Heart left ventricle (tissue), 13 donors: Measurements from ENCODE around the gene KIF16B.

ENCODE experiments used
- POLR2A ChIP-seq, 2 donors: fragments of 450-650 bp; IDR thresholded peaks; one replicate each; pipeline ENCODE4 v1.6.1; 2017; ENCODE audit warnings: antibody characterized with exemption in 2 of 2, mild to moderate bottlenecking in 2 of 2, moderate library complexity in 2 of 2
- TF ChIP-seq, protein P1 (sequence below), 12 donors: fragments of 200-600 bp; sonication (generic) in 4 of 12; IDR thresholded peaks; one replicate each; pipeline versions ENCODE4 v1.5.0 to v1.8.0; 2018 to 2022; ENCODE audit warnings: antibody characterized with exemption in 12 of 12, mild to moderate bottlenecking in 5 of 12
- donor health status: ischemic (EF 13 %, LVEDD 7.1; RV severe dilation, severe dysfunction).
- donor health status: DM: no; HTN: yes; CAD: no.
- donor health status: DM: no; HTN: no; CAD: no.
- donor health status: ischemic (EF 25% LVEDD 6.9; RV normal size, moderate dysfunction).
- donor health status: ischemic (EF 25% LVEDD 5.7; RV mildly dilated, moderate dysfunction).
- donor health status: ischemic (EF 35%, LVEDD 5.7; RV mildly dilated, moderate dysfunction).
- donor health status: nonischemic (EF 11% LVEDD 7.7; RV severe dilation, severe dysfunction).
- donor health status: DM: yes; HTN: yes; CAD: no.
- donor health status: PGD.
- donor health status: ischemic (EF 29% LVEDD 5.4; RV normal size, mild dysfunction).
- donor health status: nonischemic (EF 23%, LVEDD 6.1; RV moderate dilation, normal function).

DNA sequence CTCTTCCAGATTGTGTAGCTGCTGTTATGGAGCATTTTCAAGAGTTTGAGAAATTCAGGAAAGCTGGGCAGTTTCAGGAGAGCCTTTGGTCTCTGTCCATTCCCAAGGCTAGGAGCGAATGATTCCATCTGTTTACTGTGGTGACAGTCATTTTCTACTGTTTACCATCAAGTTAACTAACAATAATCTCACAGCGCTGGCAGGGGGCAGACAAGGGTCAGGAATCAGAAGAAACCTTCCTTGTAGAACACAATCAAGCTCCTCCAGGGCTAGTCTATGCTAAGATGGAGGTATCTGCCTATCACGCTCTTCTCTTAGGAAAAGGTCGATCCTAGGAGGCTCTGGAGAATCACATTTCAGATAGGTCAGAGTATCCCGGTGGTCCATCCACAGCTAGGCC lies 293.9 kb downstream of the KIF16B start:
- TF ChIP-seq, protein P1, sequence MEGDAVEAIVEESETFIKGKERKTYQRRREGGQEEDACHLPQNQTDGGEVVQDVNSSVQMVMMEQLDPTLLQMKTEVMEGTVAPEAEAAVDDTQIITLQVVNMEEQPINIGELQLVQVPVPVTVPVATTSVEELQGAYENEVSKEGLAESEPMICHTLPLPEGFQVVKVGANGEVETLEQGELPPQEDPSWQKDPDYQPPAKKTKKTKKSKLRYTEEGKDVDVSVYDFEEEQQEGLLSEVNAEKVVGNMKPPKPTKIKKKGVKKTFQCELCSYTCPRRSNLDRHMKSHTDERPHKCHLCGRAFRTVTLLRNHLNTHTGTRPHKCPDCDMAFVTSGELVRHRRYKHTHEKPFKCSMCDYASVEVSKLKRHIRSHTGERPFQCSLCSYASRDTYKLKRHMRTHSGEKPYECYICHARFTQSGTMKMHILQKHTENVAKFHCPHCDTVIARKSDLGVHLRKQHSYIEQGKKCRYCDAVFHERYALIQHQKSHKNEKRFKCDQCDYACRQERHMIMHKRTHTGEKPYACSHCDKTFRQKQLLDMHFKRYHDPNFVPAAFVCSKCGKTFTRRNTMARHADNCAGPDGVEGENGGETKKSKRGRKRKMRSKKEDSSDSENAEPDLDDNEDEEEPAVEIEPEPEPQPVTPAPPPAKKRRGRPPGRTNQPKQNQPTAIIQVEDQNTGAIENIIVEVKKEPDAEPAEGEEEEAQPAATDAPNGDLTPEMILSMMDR (IDR thresholded peaks at IDR 0.05): no peak
- no peak for TF ChIP-seq POLR2A (IDR thresholded peaks at IDR 0.05)
